22Rv1 (cell line): Measurements from ENCODE around the gene TMA16.
"Not testable (repeated sequence)": the region's sequence is repeated elsewhere in the genome, so short reads cannot be mapped to it uniquely, and the experiment has no call there.

Experiments
- H3K27ac ChIP-seq: fragments of 450-650 bp; 2 replicates; pipeline ENCODE4 v1.5.1; 2017
- CTCF ChIP-seq: fragments of 450-650 bp; IDR thresholded peaks from 2 replicates; pipeline ENCODE4 v1.5.1; 2017; ENCODE audit warnings: mild to moderate bottlenecking
- ZFX ChIP-seq: fragments of 450-650 bp; IDR thresholded peaks from 2 replicates; pipeline ENCODE4 v1.6.1; 2017; ENCODE audit warnings: antibody characterized with exemption, borderline replicate concordance

TMA16 gene

GRCh38 chr4:163494360-163495241, at the start of gene TMA16:
TMA16 (plus strand) TSS chr4:163494690; CDS start chr4:163494802, 112 bp downstream.
- H3K27ac ChIP-seq: peak within 1 kb of the TSS; percentile 93
- no peak for TF ChIP-seq ZFX
- no peak for TF ChIP-seq CTCF

- not testable (repeated sequence) for H3K27ac ChIP-seq
Observed at GRCh38 chr4:163447023-163447422, 47.5 kb upstream of the TMA16 start.

GRCh38 chr4:163447481-163447880, 47.0 kb upstream of the TMA16 start:
- no peak overlapping the region for H3K27ac ChIP-seq
- TF ChIP-seq ZFX (no peak), CTCF (no peak)

- TF ChIP-seq CTCF (no peak), ZFX (no peak)
- no peak overlapping the region for H3K27ac ChIP-seq
Observed at GRCh38 chr4:163448540-163449203, 45.8 kb upstream of the TMA16 start.

GRCh38 chr4:163462556-163462955, 31.9 kb upstream of the TMA16 start:
- no peak overlapping the region for H3K27ac ChIP-seq
- TF ChIP-seq CTCF (no peak), ZFX (no peak)

- no peak for TF ChIP-seq ZFX
- TF ChIP-seq CTCF: no peak
Observed at GRCh38 chr4:163467082-163467770, 27.3 kb upstream of the TMA16 start.

GRCh38 chr4:163470391-163470790, 24.1 kb upstream of the TMA16 start:
- no peak overlapping the region for H3K27ac ChIP-seq
- TF ChIP-seq ZFX (no peak), CTCF (no peak)

More at GRCh38 chr4:163467082-163467770, 27.3 kb upstream of the TMA16 start:
- H3K27ac ChIP-seq: no peak overlapping the region
